Lower leg skin (tissue), 4 donors: ENCODE data around the gene BHLHE41. TPM values are rescaled to one million over a fixed set of nuclear protein-coding genes. Genes with fewer than 3 reads are reported as not detected.

Experiments
- DNase-seq, 2 donors: peaks; one replicate each; pipeline ENCODE4 v3.0.0-alpha.2; 2019; ENCODE audit warnings: low spot score in 2 of 2
- H3K4me3 ChIP-seq: fragments of 200-600 bp; sonication (generic); 2 replicates; pipeline ENCODE4 v1.5.1; 2017; ENCODE audit warnings: mild to moderate bottlenecking, low read depth; ENCODE audit not compliant: poor library complexity, severe bottlenecking
- POLR2A ChIP-seq, 2 donors: fragments of 450-650 bp; IDR thresholded peaks; one replicate each; pipeline ENCODE4 v1.6.1; 2016 to 2017; ENCODE audit warnings: antibody characterized with exemption in 2 of 2, mild to moderate bottlenecking in 1 of 2, moderate library complexity in 1 of 2
- WGBS, 2 donors: methylation state at CpG; one replicate each; pipeline ENCODE4 v1.1.5; 2018; 5-methylcytosine and 5-hydroxymethylcytosine counted together
- intact Hi-C: fragments of 100-400 bp; cut with DNase I; formaldehyde crosslinking; loops from one replicate; pipeline ENCODE4 v1.15.0; 2023; ENCODE audit warnings: low total_unique reads
- total RNA-seq, 4 donors: library from RNA; depleted of rRNA; stranded (reverse); fragments of >200 nt; gene quantifications; one replicate each; pipeline ENCODE4 v1.1.0, GENCODE V29; 2016
- TF ChIP-seq, protein P1 (sequence below), 3 donors: fragments of 450-650 bp; IDR thresholded peaks; one replicate each; pipeline ENCODE4 v1.5.1; 2016; ENCODE audit warnings: antibody characterized with exemption in 3 of 3, mild to moderate bottlenecking in 3 of 3, moderate library complexity in 2 of 3

The BHLHE41 gene
- total RNA-seq, 4 donors from 2014 or later, result 4.9 to 14.5 (median 7.2) TPM

GRCh38 chr12:26112232-26112631 lies 12.6 kb downstream of the BHLHE41 start:
- no peak overlapping the region for H3K4me3 ChIP-seq
- DNase-seq, result no peak
- intact Hi-C loops, result no loop called here
- WGBS, 2 donors, result 84 to 85% methylated on average over 6 of the region's 6 CpGs
- TF ChIP-seq, protein P1, sequence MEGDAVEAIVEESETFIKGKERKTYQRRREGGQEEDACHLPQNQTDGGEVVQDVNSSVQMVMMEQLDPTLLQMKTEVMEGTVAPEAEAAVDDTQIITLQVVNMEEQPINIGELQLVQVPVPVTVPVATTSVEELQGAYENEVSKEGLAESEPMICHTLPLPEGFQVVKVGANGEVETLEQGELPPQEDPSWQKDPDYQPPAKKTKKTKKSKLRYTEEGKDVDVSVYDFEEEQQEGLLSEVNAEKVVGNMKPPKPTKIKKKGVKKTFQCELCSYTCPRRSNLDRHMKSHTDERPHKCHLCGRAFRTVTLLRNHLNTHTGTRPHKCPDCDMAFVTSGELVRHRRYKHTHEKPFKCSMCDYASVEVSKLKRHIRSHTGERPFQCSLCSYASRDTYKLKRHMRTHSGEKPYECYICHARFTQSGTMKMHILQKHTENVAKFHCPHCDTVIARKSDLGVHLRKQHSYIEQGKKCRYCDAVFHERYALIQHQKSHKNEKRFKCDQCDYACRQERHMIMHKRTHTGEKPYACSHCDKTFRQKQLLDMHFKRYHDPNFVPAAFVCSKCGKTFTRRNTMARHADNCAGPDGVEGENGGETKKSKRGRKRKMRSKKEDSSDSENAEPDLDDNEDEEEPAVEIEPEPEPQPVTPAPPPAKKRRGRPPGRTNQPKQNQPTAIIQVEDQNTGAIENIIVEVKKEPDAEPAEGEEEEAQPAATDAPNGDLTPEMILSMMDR (IDR thresholded peaks at IDR 0.05), result no peak
- TF ChIP-seq POLR2A (IDR thresholded peaks at IDR 0.05), result no peak

- TF ChIP-seq, protein P1 (IDR thresholded peaks at IDR 0.05), result no peak
- TF ChIP-seq POLR2A (IDR thresholded peaks at IDR 0.05), result no peak
- H3K4me3 ChIP-seq, result no peak overlapping the region
- WGBS, 2 donors, result 65 to 69% methylated on average over 10 of the region's 10 CpGs
- DNase-seq, result no peak
- intact Hi-C loops, result no loop called here
These were observed 15.4 kb downstream of the BHLHE41 start for GRCh38 chr12:26109343-26109881.

- H3K4me3 ChIP-seq, result no peak overlapping the region
- intact Hi-C loops, result no loop called here
- 91 to 95% methylated on average over 2 of the region's 2 CpGs for WGBS, 2 donors
- TF ChIP-seq, protein P1 (IDR thresholded peaks at IDR 0.05), result no peak
- TF ChIP-seq POLR2A (IDR thresholded peaks at IDR 0.05), result no peak
- DNase-seq, result no peak
These were observed 15.9 kb downstream of the BHLHE41 start for GRCh38 chr12:26108915-26109314.

- DNase-seq, result no peak
- WGBS, 2 donors, result 55 to 58% methylated on average over 4 of the region's 4 CpGs
- intact Hi-C loops, result no loop called here
- TF ChIP-seq POLR2A (IDR thresholded peaks at IDR 0.05), result no peak
- TF ChIP-seq, protein P1 (IDR thresholded peaks at IDR 0.05), result no peak
- no peak overlapping the region for H3K4me3 ChIP-seq
These were observed 18.5 kb downstream of the BHLHE41 start for GRCh38 chr12:26106347-26106746.

GRCh38 chr12:26102953-26103352 lies 21.9 kb downstream of the BHLHE41 start:
- 73 to 79% methylated on average over 5 of the region's 5 CpGs for WGBS, 2 donors
- no peak for TF ChIP-seq POLR2A (IDR thresholded peaks at IDR 0.05)
- TF ChIP-seq, protein P1 (IDR thresholded peaks at IDR 0.05), result no peak
- intact Hi-C loops, result no loop called here
- no peak overlapping the region for H3K4me3 ChIP-seq
- no peak for DNase-seq

GRCh38 chr12:26101763-26102162 lies 23.1 kb downstream of the BHLHE41 start:
- WGBS, 2 donors, result 78 to 81% methylated on average over 4 of the region's 4 CpGs
- no peak for DNase-seq
- intact Hi-C loops, result no loop called here
- no peak overlapping the region for H3K4me3 ChIP-seq
- no peak for TF ChIP-seq POLR2A (IDR thresholded peaks at IDR 0.05)
- TF ChIP-seq, protein P1 (IDR thresholded peaks at IDR 0.05), result no peak
